Gastroesophageal sphincter (tissue), 4 donors: ENCODE results near the gene SMAD2. TPM values are rescaled to one million over a fixed set of nuclear protein-coding genes. Genes with fewer than 3 reads are reported as not detected.
A peak's percentile ranks its signal among the peaks of the same experiment; 100 is the strongest.
"Not testable (repeated sequence)": the region's sequence is repeated elsewhere in the genome, so short reads cannot be mapped to it uniquely, and the experiment has no call there.

Experiments used
- ATAC-seq: fragments of 150-250 bp; one replicate; pipeline ENCODE4 v1.9.1; 2016; ENCODE audit warnings: mild to moderate bottlenecking, moderate library complexity
- H3K27ac ChIP-seq, 4 donors: fragments of 200-600 bp; sonication (generic) in 3 of 4; 1 replicate in 3 of 4; 2 replicates in 1 of 4; pipeline ENCODE4 v1.5.1; 2016 to 2019
- H3K27me3 ChIP-seq: fragments of 200-600 bp; sonication (generic); one replicate; pipeline ENCODE4 v1.5.1; 2019
- H3K36me3 ChIP-seq, 2 donors: fragments of 200-600 bp; sonication (generic); one replicate each; pipeline ENCODE4 v1.5.1; 2019; ENCODE audit warnings: control low read depth in 1 of 2
- H3K4me1 ChIP-seq, 3 donors: fragments of 200-600 bp; sonication (generic); 1 replicate in 2 of 3; 2 replicates in 1 of 3; pipeline ENCODE4 v1.5.1; 2016 to 2019; ENCODE audit warnings: control low read depth in 2 of 3
- H3K4me3 ChIP-seq, 2 donors: fragments of 200-600 bp; sonication (generic); one replicate each; pipeline ENCODE4 v1.5.1; 2019; ENCODE audit warnings: mild to moderate bottlenecking in 1 of 2, moderate library complexity in 1 of 2
- H3K9me3 ChIP-seq, 3 donors: fragments of 200-600 bp; sonication (generic); one replicate each; pipeline ENCODE4 v1.5.1; 2017 to 2019; ENCODE audit warnings: control low read depth in 2 of 3
- CTCF ChIP-seq, 4 experiments: fragments of 200-600 bp in 2 of 4; fragments of 450-650 bp in 2 of 4; sonication (generic) in 1 of 4; IDR thresholded peaks; one replicate each; pipeline ENCODE4 v1.5.1; 2017 to 2019; ENCODE audit warnings: antibody characterized with exemption in 4 of 4, mild to moderate bottlenecking in 2 of 4, moderate library complexity in 2 of 4
- EP300 ChIP-seq: sonication (generic); formaldehyde crosslinking; IDR thresholded peaks from one replicate; pipeline ENCODE4 v1.6.1; 2017; ENCODE audit warnings: antibody characterized with exemption, mild to moderate bottlenecking
- POLR2A ChIP-seq, 2 donors: fragments of 450-650 bp; IDR thresholded peaks; one replicate each; pipeline ENCODE4 v1.6.1; 2017; ENCODE audit warnings: antibody characterized with exemption in 2 of 2, mild to moderate bottlenecking in 2 of 2, moderate library complexity in 1 of 2
- POLR2AphosphoS5 ChIP-seq: sonication (generic); formaldehyde crosslinking; IDR thresholded peaks from one replicate; pipeline ENCODE4 v1.6.1; 2017; ENCODE audit warnings: antibody characterized with exemption
- WGBS, 2 donors: methylation state at CpG; one replicate each; pipeline ENCODE4 v1.1.5; 2018; ENCODE audit warnings: low coverage in 1 of 2; 5-methylcytosine and 5-hydroxymethylcytosine counted together
- total RNA-seq, 4 donors: library from RNA; depleted of rRNA; stranded (reverse); fragments of >200 nt; gene quantifications; one replicate each; pipeline ENCODE4 v1.1.0, GENCODE V29; 2016

The SMAD2 gene
- total RNA-seq, 4 donors from 2014 or later, result 76.5 to 143 (median 109) TPM

- TF ChIP-seq POLR2AphosphoS5, result no peak
- no peak for TF ChIP-seq CTCF (IDR thresholded peaks at IDR 0.05)
- no peak for TF ChIP-seq POLR2A (IDR thresholded peaks at IDR 0.05)
- TF ChIP-seq EP300, result no peak
- Histone ChIP-seq H3K36me3 (no peaks in the 10 kb centered on the region), H3K9me3 (no peaks in the 10 kb centered on the region), H3K4me3 (no peak overlapping the region), H3K4me1 (no peaks in the 10 kb centered on the region), H3K27me3 (no peaks in the 10 kb centered on the region), H3K27ac (no peak overlapping the region)
- 52 to 80% methylated on average over 1 to 3 of the region's 5 CpGs for WGBS, 2 donors
- no peak for ATAC-seq
Measured at GRCh38 chr18:47775961-47776360, 154.5 kb downstream of the SMAD2 start.

DNA sequence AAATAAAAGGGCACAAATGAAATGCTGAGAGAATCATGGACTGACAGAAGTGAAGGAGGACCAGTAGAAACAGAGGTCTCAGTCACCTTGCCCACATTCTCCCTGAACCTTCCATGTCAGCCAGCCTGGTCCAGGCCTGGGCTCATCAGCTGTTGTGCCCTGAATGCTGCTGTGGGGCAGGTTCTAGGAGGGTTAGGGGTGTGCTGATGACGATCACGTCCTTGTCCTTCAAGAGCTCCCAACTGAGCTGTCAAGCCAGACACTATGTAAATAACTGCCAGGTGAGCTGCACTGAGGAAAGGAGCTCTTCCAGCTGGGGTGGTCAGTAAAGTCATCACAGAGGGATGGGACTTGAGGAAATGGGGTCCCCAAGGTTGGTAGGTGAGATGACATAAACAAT is 156.5 kb downstream of the SMAD2 start:
- H3K36me3 ChIP-seq, result no peaks in the 10 kb centered on the region
- no peak for ATAC-seq
- 78 to 100% methylated on average over 1 to 2 of the region's 2 CpGs for WGBS, 2 donors
- H3K4me3 ChIP-seq, result no peak overlapping the region
- H3K9me3 ChIP-seq, result no peaks in the 10 kb centered on the region
- TF ChIP-seq EP300, result no peak
- TF ChIP-seq CTCF (IDR thresholded peaks at IDR 0.05), result no peak
- no peak for TF ChIP-seq POLR2A (IDR thresholded peaks at IDR 0.05)
- no peak for TF ChIP-seq POLR2AphosphoS5
- no peaks in the 10 kb centered on the region for H3K4me1 ChIP-seq
- H3K27me3 ChIP-seq, result no peaks in the 10 kb centered on the region
- H3K27ac ChIP-seq, result no peak overlapping the region

GRCh38 chr18:47772374-47773248 is 157.8 kb downstream of the SMAD2 start:
- TF ChIP-seq POLR2A (IDR thresholded peaks at IDR 0.05), result no peak
- TF ChIP-seq CTCF (IDR thresholded peaks at IDR 0.05), result peak; percentile 61 to 77 (median 68)
- no peak for TF ChIP-seq POLR2AphosphoS5
- no peak for TF ChIP-seq EP300
- Histone ChIP-seq H3K27ac (no peak overlapping the region), H3K27me3 (no peaks in the 10 kb centered on the region), H3K4me3 (no peak overlapping the region), H3K4me1 (no peaks in the 10 kb centered on the region), H3K36me3 (no peaks in the 10 kb centered on the region), H3K9me3 (no peaks in the 10 kb centered on the region)
- no peak for ATAC-seq
- 80 to 100% methylated on average over 1 of the region's 16 CpGs for WGBS, 2 donors

DNA sequence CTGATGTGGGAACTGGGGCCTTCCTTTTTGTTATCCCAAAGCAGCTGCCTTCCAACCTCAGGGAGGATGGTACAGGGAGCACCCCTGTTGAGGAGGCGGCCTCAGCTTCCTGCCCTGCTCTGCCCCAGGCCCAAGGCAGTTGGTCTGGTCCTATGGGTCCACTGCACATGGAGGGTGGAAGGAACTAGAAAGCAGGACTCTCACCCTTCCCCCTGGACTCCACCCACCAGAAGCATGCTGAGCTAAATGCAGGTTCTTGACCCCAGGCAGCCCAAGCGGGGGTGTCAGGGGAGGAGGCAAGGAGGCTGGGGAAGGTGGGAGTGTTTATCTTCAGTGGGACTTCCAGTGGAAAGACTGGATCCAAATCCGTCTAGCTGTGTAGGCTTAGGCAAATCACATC is 158.5 kb downstream of the SMAD2 start:
- Histone ChIP-seq H3K9me3 (no peaks in the 10 kb centered on the region), H3K4me1 (no peaks in the 10 kb centered on the region), H3K4me3 (no peak overlapping the region), H3K27me3 (no peaks in the 10 kb centered on the region), H3K27ac (no peak overlapping the region), H3K36me3 (no peaks in the 10 kb centered on the region)
- no peak for ATAC-seq
- WGBS, 2 donors, result no CpG with 5 or more reads among the region's 3 CpGs
- TF ChIP-seq POLR2AphosphoS5 (no peak), EP300 (no peak), POLR2A (IDR thresholded peaks at IDR 0.05) (no peak), CTCF (IDR thresholded peaks at IDR 0.05) (no peak)

DNA sequence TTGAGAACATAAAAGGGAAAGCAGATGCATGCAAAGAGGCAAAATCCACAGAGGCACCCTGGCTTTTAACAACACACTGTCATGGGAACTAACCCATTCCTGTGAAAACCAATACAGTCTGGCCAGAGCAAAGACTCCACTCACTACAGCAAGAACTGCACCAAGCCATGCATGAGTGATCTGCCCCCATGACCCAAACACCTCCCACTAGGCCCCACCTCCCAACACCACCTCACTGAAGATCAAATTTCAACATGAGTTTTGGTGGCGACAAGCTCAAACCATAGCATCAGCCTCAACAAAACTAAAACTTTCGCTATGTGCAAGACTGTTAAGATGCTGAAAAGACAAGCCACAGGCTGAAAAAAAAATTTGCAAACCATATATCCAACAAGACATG is 162.8 kb downstream of the SMAD2 start:
- Histone ChIP-seq H3K27me3 (no peaks in the 10 kb centered on the region), H3K4me3 (no peak overlapping the region), H3K4me1 (no peaks in the 10 kb centered on the region), H3K9me3 (no peaks in the 10 kb centered on the region), H3K36me3 (no peaks in the 10 kb centered on the region), H3K27ac (no peak overlapping the region)
- no peak for ATAC-seq
- TF ChIP-seq CTCF (IDR thresholded peaks at IDR 0.05), result no peak
- TF ChIP-seq EP300, result no peak
- TF ChIP-seq POLR2AphosphoS5, result no peak
- no peak for TF ChIP-seq POLR2A (IDR thresholded peaks at IDR 0.05)
- WGBS, 2 donors, result 76 to 80% methylated on average over 1 to 2 of the region's 2 CpGs

- not testable (repeated sequence) for ATAC-seq, H3K27me3 ChIP-seq, H3K4me3 ChIP-seq, H3K36me3 ChIP-seq, H3K4me1 ChIP-seq, H3K9me3 ChIP-seq, H3K27ac ChIP-seq
- 96% methylated on average over 3 of the region's 3 CpGs; no CpG with 5 or more reads in 1 of the 2 donors for WGBS, 2 donors
Measured at GRCh38 chr18:47767198-47767597, 163.3 kb downstream of the SMAD2 start.
